Peyer's patch (tissue), 4 donors: Measurements from ENCODE around the gene POLR3K.

ENCODE experiments used
- CTCF ChIP-seq, 6 experiments: fragments of 450-650 bp in 4 of 6; fragments of 200-600 bp in 2 of 6; sonication (generic) in 1 of 6; IDR thresholded peaks; one replicate each; pipeline ENCODE4 v1.5.1; 2017 to 2019; ENCODE audit warnings: antibody characterized with exemption in 6 of 6, mild to moderate bottlenecking in 3 of 6, moderate library complexity in 1 of 6
- POLR2A ChIP-seq, 2 donors: fragments of 450-650 bp; IDR thresholded peaks; one replicate each; pipeline ENCODE4 v1.5.1; 2017; ENCODE audit warnings: antibody characterized with exemption in 2 of 2, mild to moderate bottlenecking in 2 of 2, moderate library complexity in 2 of 2

GRCh38 chr16:54237-54581 is 801 bp upstream of the POLR3K start:
- TF ChIP-seq POLR2A (IDR thresholded peaks at IDR 0.05) (no peak), CTCF (IDR thresholded peaks at IDR 0.05) (no peak)
